ENCODE results near the gene NR2E1. TPM values are rescaled to one million over a fixed set of nuclear protein-coding genes. Genes with fewer than 3 reads are reported as not detected.

Gene NR2E1
- total and polyA plus RNA-seq, 2 of the 4 experiments (the other 2 are of a cell fraction), result not detected

- H3K14ac ChIP-seq (replicated peaks; ENCODE audit: low read depth, low read length), result no peak overlapping the region
- intact Hi-C loops (cut with micrococcal nuclease), result no loop called here
- H2BK20ac ChIP-seq (ENCODE audit: low read depth, low read length), result no peak overlapping the region
- H4K91ac ChIP-seq (ENCODE audit: insufficient read depth, low read depth, low read length), result no peak overlapping the region
- BruUV-seq (replicated peaks), result no TSS peak
- POLR2A ChIA-PET (ENCODE audit: unreplicated experiment), result no interaction called here
- H2BK5ac ChIP-seq (ENCODE audit: low read depth, low read length, poor library complexity, severe bottlenecking), result no peak overlapping the region
- no peak overlapping the region for H4K8ac ChIP-seq (ENCODE audit: low read depth in 2 of 2, low read length in 2 of 2)
- no peak overlapping the region for H2AK5ac ChIP-seq (ENCODE audit: low read depth, low read length)
- TF ChIP-seq MXI1 (IDR thresholded peaks at IDR 0.05; ENCODE audit: borderline replicate concordance, low read depth, low read length) (no peak), BHLHE40 (IDR thresholded peaks at IDR 0.05; ENCODE audit: low read depth, low read length) (no peak), CTCF (conservative IDR thresholded peaks at IDR 0.05; ENCODE audit: low read depth, low read length) (no peak), USF2 (IDR thresholded peaks at IDR 0.05; ENCODE audit: low read depth, low read length) (no peak), RCOR1 (IDR thresholded peaks at IDR 0.05; ENCODE audit: insufficient replicate concordance, low read length) (no peak), FOS (IDR thresholded peaks at IDR 0.05; ENCODE audit: low read depth, low read length) (no peak), POLR2A (IDR thresholded peaks at IDR 0.05; ENCODE audit: low read depth, low read length) (no peak)
- H2BK15ac ChIP-seq (ENCODE audit: low read depth, low read length), result no peak overlapping the region
- H2AK9ac ChIP-seq (replicated peaks; ENCODE audit: low read depth, low read length, poor library complexity), result no peak overlapping the region
- no peak overlapping the region for H3K56ac ChIP-seq (ENCODE audit: extremely low read depth, insufficient read depth, low read length)
- no peaks in the 10 kb centered on the region for H3K79me1 ChIP-seq (ENCODE audit: low read depth in 1 of 2, low read length in 2 of 2)
- no peaks in the 10 kb centered on the region; the same call in 1 of the 2 replicates for H3K4me1 ChIP-seq (ENCODE audit: control insufficient read depth, insufficient read depth, low read length)
- dilution Hi-C loops (cut with HindIII; ENCODE audit: low sequenced_read_pairs, unreplicated experiment), result no loop called here
- no peak overlapping the region for H3K9ac ChIP-seq (ENCODE audit: low read depth, low read length)
- no peaks in the 10 kb centered on the region for H3K36me3 ChIP-seq (ENCODE audit: control insufficient read depth, insufficient read depth, low read length)
- 7% methylated on average over 42 of the region's 63 CpGs; no CpG with 5 or more reads in 1 of the 2 experiments for WGBS, 2 experiments (ENCODE audit: extremely low coverage in 2 of 2, insufficient read length in 1 of 2)
- in situ Hi-C loops (cut with MboI; ENCODE audit: low sequenced_read_pairs), result no loop called here
- H2BK120ac ChIP-seq (ENCODE audit: low read depth, low read length), result no peak overlapping the region
- no peak overlapping the region for H2AFZ ChIP-seq (replicated peaks; ENCODE audit: low read length, poor library complexity)
- CTCF ChIA-PET, result interaction anchor here (1.3 kb wide), 1 partner anchor 13 kb away, joined by 3 read pairs; no protein-coding TSS in a partner anchor
- no peak overlapping the region for H3K27ac ChIP-seq (ENCODE audit: insufficient read depth, low read length)
- H3K9me3 ChIP-seq (ENCODE audit: control insufficient read depth, insufficient read depth, low read length), result peaks cover 7% of the 10 kb centered on the region
- H4K20me1 ChIP-seq (ENCODE audit: insufficient read depth, low read length), result no peaks in the 10 kb centered on the region; the same call in none of the 2 replicates
- ATAC-seq (ENCODE audit: low read depth) (peak; percentile 16; the same call in 1 of the 2 replicates), DNase-seq (no peak)
- no peak overlapping the region for H3K4me3 ChIP-seq (ENCODE audit: insufficient read depth, low read depth, low read length)
- H3K4ac ChIP-seq (ENCODE audit: low read depth, low read length), result no peak overlapping the region
- H3K9me1 ChIP-seq (ENCODE audit: insufficient read depth, low read length), result no peaks in the 10 kb centered on the region; the same call in 1 of the 2 replicates
- H4K5ac ChIP-seq (ENCODE audit: low read depth, low read length), result no peak overlapping the region
- H3K4me2 ChIP-seq (ENCODE audit: low read depth, low read length), result no peak overlapping the region
- peaks cover 90% of the 10 kb centered on the region for H3K27me3 ChIP-seq (ENCODE audit: control insufficient read depth, insufficient read depth, low read length)
- no peak overlapping the region for H3K23ac ChIP-seq (ENCODE audit: low read depth, low read length)
- H3K18ac ChIP-seq (ENCODE audit: low read depth, low read length), result no peak overlapping the region
These were observed 3.0 kb downstream of the NR2E1 start for GRCh38 chr6:108168501-108169463.

Measured in IMR-90 (cell line).